Muscle layer of duodenum (tissue), 2 donors: ENCODE measurements around the gene FXYD7.
A peak's percentile ranks its signal among the peaks of the same experiment; 100 is the strongest.
"Not testable (repeated sequence)": the region's sequence is repeated elsewhere in the genome, so short reads cannot be mapped to it uniquely, and the experiment has no call there.

ENCODE experiments used
- H3K27ac ChIP-seq: one replicate; pipeline ENCODE4 v1.7.0; 2013; ENCODE audit warnings: mild to moderate bottlenecking, low read length
- H3K27me3 ChIP-seq: one replicate; pipeline ENCODE4 v1.7.0; 2013; ENCODE audit warnings: low read depth, mild to moderate bottlenecking, control low read depth, low read length
- H3K36me3 ChIP-seq, 2 donors: one replicate each; pipeline ENCODE4 v1.7.0; 2013; ENCODE audit warnings: low read length in 2 of 2, control low read depth in 1 of 2, mild to moderate bottlenecking in 1 of 2; ENCODE audit not compliant: insufficient read depth in 2 of 2, control insufficient read depth in 1 of 2
- H3K4me1 ChIP-seq, 2 donors: one replicate each; pipeline ENCODE4 v1.7.0; 2013; ENCODE audit warnings: low read length in 2 of 2, mild to moderate bottlenecking in 2 of 2, control low read depth in 1 of 2, moderate library complexity in 1 of 2; ENCODE audit not compliant: insufficient read depth in 2 of 2, control insufficient read depth in 1 of 2
- H3K4me3 ChIP-seq, 2 donors: one replicate each; pipeline ENCODE4 v1.7.0; 2013; ENCODE audit warnings: low read length in 2 of 2, low read depth in 1 of 2, mild to moderate bottlenecking in 1 of 2
- H3K9me3 ChIP-seq, 2 donors: one replicate each; pipeline ENCODE4 v1.7.0; 2013; ENCODE audit warnings: low read length in 2 of 2, control low read depth in 1 of 2, mild to moderate bottlenecking in 1 of 2; ENCODE audit not compliant: control insufficient read depth in 1 of 2
- donor health status: healthy.

FXYD7 gene

DNA sequence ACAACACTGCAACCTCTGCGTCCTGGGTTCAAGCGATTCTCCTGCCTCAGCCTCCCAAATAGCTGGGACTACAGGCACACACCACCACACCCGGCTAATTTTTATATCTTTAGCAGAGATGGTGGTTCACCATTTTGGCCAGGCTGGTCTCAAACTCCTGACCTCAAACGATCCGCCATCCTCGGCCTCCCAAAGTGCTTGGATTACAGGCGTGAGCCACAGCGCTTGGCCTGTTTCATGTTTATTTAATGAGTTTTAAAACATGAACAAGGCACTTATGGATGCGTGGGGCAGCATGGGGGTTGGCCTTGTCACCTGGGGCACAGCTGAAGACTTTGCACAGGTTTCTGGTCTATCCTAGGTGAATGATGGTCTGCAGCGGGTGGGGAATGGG, 10.1 kb downstream of the FXYD7 start:
- H3K9me3 ChIP-seq: not testable (repeated sequence)

DNA sequence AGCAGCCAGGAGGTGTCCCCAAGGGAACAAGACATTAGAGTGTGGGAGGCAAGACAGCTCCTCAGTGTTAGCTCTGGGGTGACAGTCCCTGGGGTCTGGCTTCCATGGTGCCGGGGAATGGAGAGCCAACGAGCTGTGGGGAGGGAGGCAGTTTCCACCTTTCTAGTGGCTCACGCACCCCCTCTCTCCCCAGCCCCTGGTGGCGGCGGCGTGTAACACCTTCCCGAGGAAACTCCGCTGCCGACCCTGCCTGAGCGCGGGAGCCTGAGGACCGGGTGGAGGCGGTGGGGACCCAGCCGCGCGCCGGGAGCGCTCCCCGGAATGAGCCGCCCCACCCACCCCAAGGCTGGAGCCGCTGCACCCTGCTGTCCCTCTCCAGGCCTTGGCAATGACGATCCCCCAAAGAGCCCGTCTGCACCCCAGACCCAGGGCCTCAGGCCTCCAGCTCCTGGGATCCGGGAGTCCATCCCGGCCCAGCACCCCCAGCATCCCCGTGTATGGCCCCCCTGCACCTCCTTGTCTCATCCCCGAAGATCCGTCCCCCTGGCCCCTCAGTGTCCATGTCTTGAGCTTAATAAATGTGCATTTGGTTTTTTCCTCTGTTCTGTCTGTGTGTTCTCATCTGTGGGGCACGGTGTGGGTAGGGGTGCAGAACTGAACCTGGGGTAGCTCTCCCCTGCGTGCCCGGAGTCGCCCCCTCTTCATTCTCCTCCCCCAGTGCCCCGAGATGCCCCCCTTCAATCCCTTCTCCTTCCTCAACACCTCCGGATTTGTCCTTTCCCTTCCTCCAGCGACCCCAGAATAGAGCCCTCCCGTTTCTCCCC, 10.9 kb downstream of the FXYD7 start:
- H3K36me3 ChIP-seq: peaks cover 13 to 15% of the 10 kb centered on the region in 2 donors
- H3K4me1 ChIP-seq: peaks cover 2 to 21% of the 10 kb centered on the region in 2 donors
- H3K27ac ChIP-seq: no peak overlapping the region
- peak overlapping the region; percentile 68 to 70 for H3K4me3 ChIP-seq
- peaks cover 10% of the 10 kb centered on the region for H3K27me3 ChIP-seq
- H3K9me3 ChIP-seq: no peaks in the 10 kb centered on the region

More for the DNA sequence above, 10.1 kb downstream of the FXYD7 start:
- H3K4me3 ChIP-seq, H3K27ac ChIP-seq, H3K27me3 ChIP-seq: not testable (repeated sequence)
- Histone ChIP-seq H3K36me3 (peaks cover 10 to 11% of the 10 kb centered on the region in 2 donors), H3K4me1 (peaks cover 2 to 21% of the 10 kb centered on the region in 2 donors)

DNA sequence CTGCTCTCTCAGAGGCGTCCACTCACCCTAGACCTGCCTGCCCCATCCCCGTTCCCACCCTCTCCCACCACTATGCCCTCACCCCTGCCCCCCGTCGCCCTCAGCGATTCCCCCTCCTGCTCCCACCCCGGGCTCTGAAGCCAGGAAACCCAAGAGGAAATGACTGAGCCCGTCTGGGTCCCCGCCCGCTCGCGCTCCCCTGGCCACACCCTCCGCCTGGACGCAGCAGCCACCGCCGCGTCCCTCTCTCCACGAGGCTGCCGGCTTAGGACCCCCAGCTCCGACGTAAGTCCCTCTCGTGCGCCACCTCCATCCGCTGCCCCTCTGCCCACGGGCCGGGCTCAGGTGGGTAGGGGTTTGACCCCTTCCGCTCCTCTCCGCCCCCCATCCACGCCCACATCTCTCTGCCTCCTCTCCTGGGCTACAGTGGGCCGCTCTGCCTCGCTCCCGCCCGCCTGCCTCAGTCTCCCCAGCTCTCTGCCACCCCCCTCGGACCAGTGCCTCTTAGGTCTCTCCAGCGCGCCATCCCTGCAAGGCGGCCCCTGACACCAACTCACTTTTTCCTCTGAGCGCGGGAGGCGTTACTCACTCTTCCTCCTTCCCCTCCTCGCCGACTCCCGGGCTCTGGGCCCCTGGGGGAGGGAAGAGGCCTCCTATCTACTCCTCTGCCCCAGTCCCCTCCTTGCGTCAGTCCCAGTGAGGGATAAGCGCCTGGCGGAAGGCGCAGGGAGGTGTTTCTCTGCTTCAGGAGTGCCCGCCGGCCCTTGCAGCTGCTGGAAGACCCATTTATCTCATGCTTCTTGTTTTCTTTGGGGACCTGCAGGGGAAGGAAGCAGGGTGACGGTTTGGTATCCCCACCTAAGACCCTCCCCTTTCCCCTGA, 11.7 kb downstream of the FXYD7 start, which contains the start of gene FXYD5:
Gene FXYD5 (plus strand): TSS at position 211 of the 882 bp plus-strand sequence. CDS start 816 bp downstream, outside the sequence.
- peaks cover 10% of the 10 kb centered on the region for H3K27me3 ChIP-seq
- peak within 1 kb of the TSS; percentile 68 to 70 for H3K4me3 ChIP-seq
- peak within 1 kb of the TSS; percentile 23 for H3K27ac ChIP-seq

DNA sequence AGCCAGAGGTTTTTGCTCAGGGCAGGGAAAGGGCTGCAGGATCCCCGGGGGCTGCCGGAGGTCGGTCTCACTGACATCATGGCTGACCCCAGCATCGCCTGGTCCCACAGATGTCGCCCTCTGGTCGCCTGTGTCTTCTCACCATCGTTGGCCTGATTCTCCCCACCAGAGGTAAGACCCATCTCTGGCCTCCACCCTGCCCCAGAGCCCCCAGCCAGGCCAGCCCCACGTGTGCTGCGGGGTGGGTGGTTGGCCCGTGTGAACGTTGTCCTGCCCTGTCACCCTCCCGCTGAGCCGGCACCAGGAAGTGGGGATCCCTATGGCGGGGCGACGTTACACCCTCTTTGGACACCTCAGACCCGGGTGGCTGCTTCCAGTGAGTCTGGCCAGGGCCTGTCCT, 12.4 kb downstream of the FXYD7 start:
- peaks cover 10% of the 10 kb centered on the region for H3K27me3 ChIP-seq
- H3K9me3 ChIP-seq: no peaks in the 10 kb centered on the region
- H3K27ac ChIP-seq: peak overlapping the region; percentile 23
- H3K4me1 ChIP-seq: peaks cover 2 to 21% of the 10 kb centered on the region in 2 donors
- peak overlapping the region; percentile 68 to 70 for H3K4me3 ChIP-seq
- peaks cover 13 to 15% of the 10 kb centered on the region in 2 donors for H3K36me3 ChIP-seq

More for the DNA sequence above, 11.7 kb downstream of the FXYD7 start, which contains the start of gene FXYD5:
- H3K36me3 ChIP-seq: peaks cover 13 to 15% of the 10 kb centered on the region in 2 donors
- H3K9me3 ChIP-seq: no peaks in the 10 kb centered on the region
- H3K4me1 ChIP-seq: peaks cover 2 to 21% of the 10 kb centered on the region in 2 donors

DNA sequence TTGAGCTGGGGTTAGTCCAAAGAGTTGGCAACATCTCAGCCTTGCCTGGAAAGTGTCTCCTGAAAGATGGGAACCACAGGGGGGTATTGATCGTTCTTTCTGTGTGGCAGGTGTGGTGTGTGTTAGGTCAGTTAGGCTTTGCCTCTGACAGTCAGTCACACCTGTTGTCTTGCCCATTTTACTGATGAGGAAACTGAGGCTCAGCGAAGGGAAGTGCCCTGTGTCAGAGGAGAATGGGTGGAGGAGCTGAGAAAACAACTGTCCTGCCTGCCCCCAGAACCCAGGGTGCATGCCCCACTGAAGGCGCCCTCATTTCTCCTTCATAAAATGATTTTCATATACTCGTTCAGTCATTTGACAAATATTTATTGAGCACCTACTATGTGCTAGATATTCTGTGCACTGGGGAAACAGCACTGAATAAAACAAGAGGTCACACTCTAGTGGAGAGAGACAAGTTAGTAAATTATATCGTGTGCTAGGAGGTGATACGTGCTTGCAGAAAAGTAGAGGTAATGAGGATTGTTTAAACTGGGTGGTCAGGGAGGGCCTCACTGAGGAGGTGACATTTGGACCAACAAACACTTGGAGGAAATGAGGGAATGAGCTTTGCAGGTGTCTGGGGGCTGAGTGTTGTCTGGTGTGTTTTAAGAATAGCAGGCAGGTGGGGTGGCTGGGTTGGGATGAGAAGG, 13.1 kb downstream of the FXYD7 start:
- peak overlapping the region; percentile 68 to 70 for H3K4me3 ChIP-seq
- no peaks in the 10 kb centered on the region for H3K9me3 ChIP-seq
- peaks cover 10% of the 10 kb centered on the region for H3K27me3 ChIP-seq
- H3K36me3 ChIP-seq: peaks cover 13 to 15% of the 10 kb centered on the region in 2 donors
- H3K4me1 ChIP-seq: peaks cover 2 to 21% of the 10 kb centered on the region in 2 donors
- no peak overlapping the region for H3K27ac ChIP-seq

DNA sequence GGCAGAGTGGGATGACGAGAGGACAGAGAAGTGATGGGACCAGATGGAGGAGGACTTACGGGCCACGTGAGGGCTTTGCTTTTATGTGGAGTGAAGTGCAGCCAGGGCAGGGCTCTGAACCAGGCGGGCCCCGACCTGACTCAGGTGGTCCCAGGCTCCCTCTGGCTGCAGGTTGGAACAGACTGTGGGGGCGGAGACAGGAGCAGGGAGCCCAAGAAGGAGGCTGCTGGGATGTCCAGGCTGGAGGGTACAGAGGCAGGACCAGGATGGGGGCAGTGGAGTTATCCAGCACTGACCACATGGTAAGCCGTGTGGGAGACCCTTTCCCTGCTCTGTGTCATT, 13.6 kb downstream of the FXYD7 start:
- Histone ChIP-seq H3K27ac (no peak overlapping the region), H3K9me3 (no peaks in the 10 kb centered on the region), H3K4me1 (peaks cover 2 to 21% of the 10 kb centered on the region in 2 donors), H3K4me3 (no peak overlapping the region), H3K27me3 (peaks cover 10% of the 10 kb centered on the region), H3K36me3 (peaks cover 18 to 19% of the 10 kb centered on the region in 2 donors)

DNA sequence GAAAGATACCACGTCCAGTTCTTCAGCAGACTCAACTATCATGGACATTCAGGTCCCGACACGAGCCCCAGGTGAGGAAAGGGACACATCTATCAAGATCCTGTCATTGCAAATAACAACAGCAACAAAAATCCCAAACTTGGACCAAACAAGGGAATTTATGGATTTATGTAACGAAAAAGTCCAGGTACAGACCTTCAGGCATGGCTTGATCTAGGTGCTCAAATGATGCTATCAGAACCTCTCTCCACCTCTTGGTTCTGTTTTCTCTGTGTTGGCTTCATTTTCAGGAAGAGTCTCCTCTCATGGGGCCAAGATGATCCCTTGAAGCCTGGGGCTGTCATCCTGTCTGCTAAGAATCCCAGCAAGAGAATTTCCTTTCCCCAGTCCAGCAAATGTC, 14.4 kb downstream of the FXYD7 start:
- Histone ChIP-seq H3K27me3 (peaks cover 8% of the 10 kb centered on the region), H3K36me3 (peaks cover 19 to 26% of the 10 kb centered on the region in 2 donors), H3K27ac (no peak overlapping the region), H3K4me3 (no peak overlapping the region), H3K4me1 (peaks cover 2 to 18% of the 10 kb centered on the region in 2 donors), H3K9me3 (peaks cover 0 to 5% of the 10 kb centered on the region in 2 donors)

DNA sequence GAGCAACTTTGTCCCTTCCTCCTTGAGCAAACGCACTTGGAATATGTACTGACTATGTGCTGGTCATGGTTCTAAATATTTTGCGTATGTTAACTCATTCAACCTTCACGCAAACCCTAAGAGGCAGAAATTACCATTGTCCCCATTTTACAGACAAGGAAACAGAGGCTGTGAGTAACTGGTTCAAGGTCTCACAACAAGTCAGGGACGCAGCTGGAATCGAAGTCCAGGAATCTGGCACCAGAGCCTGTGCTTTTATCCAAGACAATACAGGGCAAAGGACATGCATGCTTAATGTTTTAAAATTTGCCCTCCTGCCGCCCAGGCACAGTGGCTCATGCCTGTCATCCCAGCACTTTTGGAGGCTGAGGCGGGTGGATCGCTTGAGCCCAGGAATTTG, 16.6 kb downstream of the FXYD7 start:
- no peak overlapping the region for H3K4me3 ChIP-seq
- no peak overlapping the region for H3K27ac ChIP-seq
- H3K36me3 ChIP-seq: peaks cover 25 to 47% of the 10 kb centered on the region in 2 donors
- no peaks in the 10 kb centered on the region for H3K27me3 ChIP-seq
- peaks cover 0 to 7% of the 10 kb centered on the region in 2 donors for H3K4me1 ChIP-seq
- peaks cover 0 to 12% of the 10 kb centered on the region in 2 donors for H3K9me3 ChIP-seq

DNA sequence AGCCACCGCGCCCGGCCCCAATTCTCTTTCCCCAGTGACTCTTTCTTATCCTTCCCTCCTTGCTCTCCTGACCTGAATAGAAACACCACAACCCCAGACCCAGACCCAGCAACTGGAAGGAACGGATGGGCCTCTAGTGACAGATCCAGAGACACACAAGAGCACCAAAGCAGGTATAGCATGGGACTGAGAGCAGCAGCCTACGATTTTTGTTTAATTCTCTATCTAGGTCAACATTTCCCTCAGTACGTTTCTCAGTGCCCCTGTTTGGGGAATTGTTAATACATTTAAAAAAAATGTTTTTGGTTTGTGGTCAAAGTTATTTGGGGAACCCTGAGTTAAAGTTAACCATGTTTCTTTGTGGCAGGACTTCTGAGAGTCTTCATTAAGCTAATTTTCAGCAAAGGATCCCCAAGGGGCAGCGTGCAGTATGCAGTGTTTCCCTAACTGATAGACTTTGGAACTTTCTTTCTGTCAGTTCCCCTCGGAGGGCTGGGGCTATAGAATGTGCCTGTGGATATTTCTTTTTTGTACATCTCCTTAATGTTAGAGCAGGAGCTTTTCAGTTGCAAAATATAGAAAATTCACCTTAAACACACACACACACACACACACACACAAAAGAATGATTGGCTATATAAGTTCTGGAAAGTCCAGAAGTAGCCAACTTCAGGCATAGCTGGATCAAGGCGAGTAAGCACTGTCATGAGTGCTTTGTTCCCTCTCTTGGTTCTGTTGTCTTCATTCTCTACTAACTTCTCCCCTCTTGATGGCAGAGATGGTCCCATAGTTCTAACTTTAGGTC, 17.8 kb downstream of the FXYD7 start:
- no peaks in the 10 kb centered on the region for H3K27me3 ChIP-seq
- H3K9me3 ChIP-seq: peaks cover under 1 to 22% of the 10 kb centered on the region in 2 donors
- H3K4me1 ChIP-seq: no peaks in the 10 kb centered on the region
- peaks cover 25 to 59% of the 10 kb centered on the region in 2 donors for H3K36me3 ChIP-seq
- H3K4me3 ChIP-seq: no peak overlapping the region
- H3K27ac ChIP-seq: no peak overlapping the region

DNA sequence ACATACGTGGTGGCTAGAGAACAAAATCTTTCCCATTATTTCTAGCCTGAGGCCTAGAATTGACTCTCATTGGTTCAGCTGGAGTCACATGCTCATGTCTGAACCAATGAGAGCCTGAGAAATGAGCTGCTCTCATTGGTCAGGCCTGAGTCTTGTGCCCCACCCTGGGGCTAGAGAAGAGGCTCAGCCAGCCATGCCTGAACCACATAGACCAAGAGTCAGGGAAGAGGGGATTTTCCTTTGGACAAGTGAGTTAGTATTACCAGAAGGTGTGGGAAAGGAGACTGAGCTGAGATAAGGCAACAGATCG, 18.3 kb downstream of the FXYD7 start:
- H3K36me3 ChIP-seq: peaks cover 30 to 64% of the 10 kb centered on the region in 2 donors
- H3K4me1 ChIP-seq: no peaks in the 10 kb centered on the region
- H3K4me3 ChIP-seq: no peak overlapping the region
- H3K9me3 ChIP-seq: peaks cover 6 to 26% of the 10 kb centered on the region in 2 donors
- H3K27ac ChIP-seq: no peak overlapping the region
- no peaks in the 10 kb centered on the region for H3K27me3 ChIP-seq
